Endothelial cell of umbilical vein (primary cell): ENCODE data around the gene MT1B.

ENCODE experiments used
- JUN ChIP-seq: IDR thresholded peaks from 2 replicates; pipeline ENCODE4 v1.6.1; 2011; ENCODE audit warnings: borderline replicate concordance, low read depth; ENCODE audit not compliant: insufficient read length, insufficient read depth
- MYC ChIP-seq: IDR thresholded peaks from one replicate; pipeline ENCODE4 v1.6.1; 2011; ENCODE audit warnings: mild to moderate bottlenecking, low read depth, low read length
- POLR2A ChIP-seq: IDR thresholded peaks from 2 replicates; pipeline ENCODE4 v1.6.1; 2012; ENCODE audit warnings: low read depth, mild to moderate bottlenecking, control low read depth, low read length
- TF ChIP-seq, protein P1 (sequence below), 2 donors: IDR thresholded peaks; 1 replicate in 1 of 2; 2 replicates in 1 of 2; pipeline ENCODE4 v1.5.1; 2011; ENCODE audit warnings: low read length in 2 of 2, mild to moderate bottlenecking in 2 of 2, moderate library complexity in 2 of 2, control low read depth in 1 of 2, inconsistent platforms in 1 of 2, low read depth in 1 of 2; ENCODE audit not compliant: insufficient read depth in 1 of 2; ENCODE audit errors: extremely low read depth in 1 of 2
- TF ChIP-seq, protein P2 (sequence below): IDR thresholded peaks from 2 replicates; pipeline ENCODE4 v1.6.1; 2011; ENCODE audit not compliant: insufficient read depth, insufficient read length

DNA sequence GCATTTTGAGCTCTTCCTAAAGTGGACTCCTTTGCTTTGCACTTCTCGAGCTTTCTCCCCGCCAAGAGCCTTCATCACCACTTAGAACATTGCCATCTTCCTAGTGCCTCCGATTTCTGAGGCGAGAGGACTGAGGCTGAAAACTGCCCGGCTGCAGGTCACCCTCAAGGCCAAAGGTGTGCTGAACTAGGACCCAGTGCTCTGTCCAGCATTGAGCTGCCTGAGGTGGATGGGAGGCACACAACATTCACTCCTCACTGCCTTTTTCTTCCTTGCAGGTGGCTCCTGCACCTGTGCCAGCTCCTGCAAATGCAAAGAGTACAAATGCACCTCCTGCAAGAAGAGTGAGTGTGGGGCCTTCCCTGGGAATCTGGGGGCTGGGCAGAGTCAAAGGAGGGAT is 7.9 kb upstream of the MT1B start:
- TF ChIP-seq POLR2A: no peak
- TF ChIP-seq, protein P1, sequence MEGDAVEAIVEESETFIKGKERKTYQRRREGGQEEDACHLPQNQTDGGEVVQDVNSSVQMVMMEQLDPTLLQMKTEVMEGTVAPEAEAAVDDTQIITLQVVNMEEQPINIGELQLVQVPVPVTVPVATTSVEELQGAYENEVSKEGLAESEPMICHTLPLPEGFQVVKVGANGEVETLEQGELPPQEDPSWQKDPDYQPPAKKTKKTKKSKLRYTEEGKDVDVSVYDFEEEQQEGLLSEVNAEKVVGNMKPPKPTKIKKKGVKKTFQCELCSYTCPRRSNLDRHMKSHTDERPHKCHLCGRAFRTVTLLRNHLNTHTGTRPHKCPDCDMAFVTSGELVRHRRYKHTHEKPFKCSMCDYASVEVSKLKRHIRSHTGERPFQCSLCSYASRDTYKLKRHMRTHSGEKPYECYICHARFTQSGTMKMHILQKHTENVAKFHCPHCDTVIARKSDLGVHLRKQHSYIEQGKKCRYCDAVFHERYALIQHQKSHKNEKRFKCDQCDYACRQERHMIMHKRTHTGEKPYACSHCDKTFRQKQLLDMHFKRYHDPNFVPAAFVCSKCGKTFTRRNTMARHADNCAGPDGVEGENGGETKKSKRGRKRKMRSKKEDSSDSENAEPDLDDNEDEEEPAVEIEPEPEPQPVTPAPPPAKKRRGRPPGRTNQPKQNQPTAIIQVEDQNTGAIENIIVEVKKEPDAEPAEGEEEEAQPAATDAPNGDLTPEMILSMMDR (IDR thresholded peaks at IDR 0.05; ENCODE audit: extremely low read depth in 1 of 2, insufficient read depth in 1 of 2, low read depth in 1 of 2, low read length in 2 of 2): no peak
- TF ChIP-seq, protein P2, sequence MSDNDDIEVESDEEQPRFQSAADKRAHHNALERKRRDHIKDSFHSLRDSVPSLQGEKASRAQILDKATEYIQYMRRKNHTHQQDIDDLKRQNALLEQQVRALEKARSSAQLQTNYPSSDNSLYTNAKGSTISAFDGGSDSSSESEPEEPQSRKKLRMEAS: no peak
- TF ChIP-seq MYC: no peak
- TF ChIP-seq JUN: no peak
